ENCODE data around the gene AKAP8L. TPM values are rescaled to one million over a fixed set of nuclear protein-coding genes. Genes with fewer than 3 reads are reported as not detected.
A peak's percentile ranks its signal among the peaks of the same experiment; 100 is the strongest.

AKAP8L gene
- total and polyA plus RNA-seq, 9 of the 15 experiments (the other 6 are each of a cell fraction or from before 2014, with no cell fraction given), result 2.4 to 116 (median 70.7) TPM

GRCh38 chr19:15418579-15419412, at the start of gene AKAP8L (continued):
- TF ChIP-seq ZNF277 (CRISPR knock-in tag; IDR thresholded peaks at IDR 0.05; ENCODE audit: borderline replicate concordance) (no peak), ZEB2 (IDR thresholded peaks at IDR 0.05) (no peak), XRCC5 (IDR thresholded peaks at IDR 0.05; ENCODE audit: low read depth, low read length) (peak; percentile 62; the same call in 1 of the 2 replicates), ZNF717 (CRISPR knock-in tag; IDR thresholded peaks at IDR 0.05) (no peak), TFAP4 (CRISPR knock-in tag; IDR thresholded peaks at IDR 0.05; ENCODE audit: borderline replicate concordance) (peak; percentile 50; the same call in 1 of the 2 replicates), ZNF407 (IDR thresholded peaks at IDR 0.05; ENCODE audit: low read depth) (peak; percentile 98), ARNT (IDR thresholded peaks at IDR 0.05) (0 out of 4 replicates have a peak, but pooled peaks of 1 of the 2 experiments have one; percentile 21), SNAPC5 (CRISPR knock-in tag; IDR thresholded peaks at IDR 0.05) (no peak), CEBPZ (IDR thresholded peaks at IDR 0.05; ENCODE audit: borderline replicate concordance, low read depth, low read length) (peak; percentile 99), PTRF (tag; IDR thresholded peaks at IDR 0.05) (no peak), THAP7 (CRISPR knock-in tag; IDR thresholded peaks at IDR 0.05) (no peak)
